Panc1 (cell line): ENCODE data around the gene CD79A. TPM values are rescaled to one million over a fixed set of nuclear protein-coding genes. Genes with fewer than 3 reads are reported as not detected.

Experiments
- ATAC-seq: fragments of 200-7000 bp; cut with Tn5 transposase; 2 replicates; pipeline ENCODE4 v1.9.1; 2020; ENCODE audit warnings: mild to moderate bottlenecking, moderate library complexity
- BruUV-seq: library from RNA; stranded (reverse); fragments of 400-500 nt; replicated peaks from 2 replicates; lab custom pipeline; 2021; lab: Mats Ljungman, UMichigan
- CTCF ChIA-PET: fragments of 300-600 bp; sonication (Branson Sonifier 250); formaldehyde crosslinking; loops from one replicate; lab custom pipeline; 2022; ENCODE audit warnings: antibody characterized with exemption; lab: Charles Lee
- POLR2A ChIA-PET: fragments of 300-600 bp; sonication (Branson Sonifier 250); formaldehyde crosslinking; loops from one replicate; lab custom pipeline; 2022; ENCODE audit warnings: antibody characterized with exemption; lab: Charles Lee
- DNase-seq: peaks from one replicate; pipeline ENCODE4 v3.0.0-alpha.2; 2010; ENCODE audit warnings: low read depth, low spot score
- H3K27ac ChIP-seq: 2 replicates; pipeline ENCODE4 v1.5.1; 2011; ENCODE audit warnings: mild to moderate bottlenecking, low read length, inconsistent platforms
- H3K27me3 ChIP-seq: fragments of 200-500 bp; sonication (Bioruptor generic); 2 replicates; pipeline ENCODE4 v1.6.0; 2014; ENCODE audit warnings: low read length, inconsistent platforms; ENCODE audit not compliant: control insufficient read depth, insufficient read depth
- H3K36me3 ChIP-seq: fragments of 200-500 bp; sonication (Bioruptor generic); 2 replicates; pipeline ENCODE4 v1.5.1; 2014; ENCODE audit warnings: inconsistent platforms, mild to moderate bottlenecking, low read length, moderate library complexity; ENCODE audit not compliant: control insufficient read depth, insufficient read depth
- H3K4me1 ChIP-seq: 2 replicates; pipeline ENCODE4 v1.5.1; 2011; ENCODE audit warnings: inconsistent platforms, mild to moderate bottlenecking, low read length, moderate library complexity; ENCODE audit not compliant: control insufficient read depth, insufficient read depth
- H3K4me3 ChIP-seq, 2 experiments: 2 replicates each; pipeline ENCODE4 v1.5.1; 2011 to 2012; ENCODE audit warnings: low read depth in 2 of 2, low read length in 2 of 2, mild to moderate bottlenecking in 2 of 2, inconsistent platforms in 1 of 2, moderate library complexity in 1 of 2
- H3K9me3 ChIP-seq: fragments of 200-500 bp; sonication (Bioruptor generic); 2 replicates; pipeline ENCODE4 v1.5.1; 2014; ENCODE audit warnings: low read depth, mild to moderate bottlenecking, inconsistent platforms, low read length, moderate library complexity; ENCODE audit not compliant: control insufficient read depth, insufficient read depth
- POLR2AphosphoS5 ChIP-seq: IDR thresholded peaks from 2 replicates; pipeline ENCODE4 v1.6.1; 2012; ENCODE audit warnings: mild to moderate bottlenecking, low read depth, low read length, moderate library complexity
- REST ChIP-seq, 2 experiments: IDR thresholded peaks; 2 replicates each; pipeline ENCODE4 v1.6.1; 2011 to 2012; ENCODE audit warnings: low read depth in 2 of 2, control low read depth in 1 of 2, low read length in 1 of 2, mild to moderate bottlenecking in 1 of 2, moderate library complexity in 1 of 2; ENCODE audit not compliant: insufficient read depth in 1 of 2
- SIN3A ChIP-seq: IDR thresholded peaks from 2 replicates; pipeline ENCODE4 v1.6.1; 2012; ENCODE audit warnings: low read depth, mild to moderate bottlenecking, low read length, moderate library complexity, borderline replicate concordance; ENCODE audit not compliant: insufficient read depth
- TCF7L2 ChIP-seq: IDR thresholded peaks from 2 replicates; pipeline ENCODE4 v1.6.1; 2011; ENCODE audit warnings: mild to moderate bottlenecking, low read depth, low read length, inconsistent platforms
- in situ Hi-C: cut with HindIII; loops from 2 replicates; pipeline ENCODE4 v1.10.0; 2016; ENCODE audit warnings: low sequenced_read_pairs, low pct_unique_long_range_greater_than_20kb
- intact Hi-C: fragments of 100-400 bp; cut with micrococcal nuclease; formaldehyde crosslinking; loops from one replicate; pipeline ENCODE4 v1.10.0; 2022; ENCODE audit not compliant: unreplicated experiment
- total RNA-seq: library from RNA; stranded (reverse); gene quantifications from one replicate; pipeline ENCODE4 v1.2.1, GENCODE V29; 2021; ENCODE audit not compliant: unreplicated experiment
- TF ChIP-seq, protein P1 (sequence below): fragments of 450-650 bp; IDR thresholded peaks from 2 replicates; pipeline ENCODE4 v1.5.1; 2017; ENCODE audit warnings: mild to moderate bottlenecking

Gene CD79A
- total RNA-seq, 1 experiment from 2014 or later, result 0.59 TPM

DNA sequence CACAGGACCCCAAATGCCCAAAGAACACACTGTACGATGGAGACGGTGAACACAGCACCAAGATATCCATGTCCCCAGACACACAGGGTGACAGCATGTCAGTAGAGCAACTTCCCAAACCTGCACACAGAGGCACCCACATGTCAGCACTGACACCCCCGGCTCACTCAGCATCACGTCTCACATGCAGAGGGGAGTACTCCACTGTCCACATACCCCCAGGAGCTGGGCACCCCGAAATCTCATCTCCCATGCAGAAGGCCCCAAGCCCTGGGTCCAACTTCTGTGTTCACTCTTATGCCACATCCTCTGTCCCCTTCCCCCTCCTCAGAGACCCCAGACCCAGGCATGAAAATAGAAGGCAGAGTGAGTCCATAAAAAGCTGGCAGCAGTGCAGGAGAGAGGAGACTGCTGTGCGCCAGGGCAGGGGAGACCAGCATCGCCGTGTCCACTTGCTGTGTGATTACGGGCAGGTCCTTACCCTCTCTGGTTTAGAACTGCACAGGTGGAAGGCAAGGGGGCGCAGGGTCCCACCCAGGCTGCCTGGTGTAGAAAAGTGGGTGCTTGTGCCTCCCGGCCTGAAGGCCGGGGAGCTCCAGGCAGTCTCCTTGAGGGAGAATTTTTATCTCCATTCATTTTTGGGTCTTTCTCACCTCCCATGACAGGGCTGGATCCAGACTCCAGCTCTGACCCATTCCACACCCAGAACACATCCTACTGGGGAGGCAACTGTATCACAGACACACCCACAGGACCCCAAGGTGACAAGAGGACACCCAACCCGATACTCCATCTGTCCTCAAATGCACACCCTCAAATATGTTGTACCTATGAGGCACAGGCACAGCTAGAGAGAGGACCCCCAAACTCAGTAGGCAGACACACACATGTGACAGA, 34.2 kb downstream of the CD79A start:
- Histone ChIP-seq H3K27me3 (no peaks in the 10 kb centered on the region; the same call in 1 of the 2 replicates), H3K9me3 (no peaks in the 10 kb centered on the region), H3K4me1 (no peaks in the 10 kb centered on the region), H3K27ac (no peak overlapping the region), H3K36me3 (no peaks in the 10 kb centered on the region), H3K4me3 (no peak overlapping the region)
- ChIA-PET CTCF (no interaction called here), POLR2A (no interaction called here)
- ATAC-seq (no peak), DNase-seq (no peak)
- in situ Hi-C loops (no loop called here), intact Hi-C loops (no loop called here)
- TF ChIP-seq TCF7L2 (no peak), SIN3A (no peak), POLR2AphosphoS5 (no peak), REST (IDR thresholded peaks at IDR 0.05; ENCODE audit: insufficient read depth in 1 of 2, low read depth in 2 of 2, low read length in 1 of 2) (no peak)
- TF ChIP-seq, protein P1, sequence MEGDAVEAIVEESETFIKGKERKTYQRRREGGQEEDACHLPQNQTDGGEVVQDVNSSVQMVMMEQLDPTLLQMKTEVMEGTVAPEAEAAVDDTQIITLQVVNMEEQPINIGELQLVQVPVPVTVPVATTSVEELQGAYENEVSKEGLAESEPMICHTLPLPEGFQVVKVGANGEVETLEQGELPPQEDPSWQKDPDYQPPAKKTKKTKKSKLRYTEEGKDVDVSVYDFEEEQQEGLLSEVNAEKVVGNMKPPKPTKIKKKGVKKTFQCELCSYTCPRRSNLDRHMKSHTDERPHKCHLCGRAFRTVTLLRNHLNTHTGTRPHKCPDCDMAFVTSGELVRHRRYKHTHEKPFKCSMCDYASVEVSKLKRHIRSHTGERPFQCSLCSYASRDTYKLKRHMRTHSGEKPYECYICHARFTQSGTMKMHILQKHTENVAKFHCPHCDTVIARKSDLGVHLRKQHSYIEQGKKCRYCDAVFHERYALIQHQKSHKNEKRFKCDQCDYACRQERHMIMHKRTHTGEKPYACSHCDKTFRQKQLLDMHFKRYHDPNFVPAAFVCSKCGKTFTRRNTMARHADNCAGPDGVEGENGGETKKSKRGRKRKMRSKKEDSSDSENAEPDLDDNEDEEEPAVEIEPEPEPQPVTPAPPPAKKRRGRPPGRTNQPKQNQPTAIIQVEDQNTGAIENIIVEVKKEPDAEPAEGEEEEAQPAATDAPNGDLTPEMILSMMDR, result no peak
- no TSS peak for BruUV-seq

GRCh38 chr19:41911889-41912731, 35.0 kb downstream of the CD79A start:
- no peaks in the 10 kb centered on the region; the same call in 1 of the 2 replicates for H3K27me3 ChIP-seq

More at GRCh38 chr19:41911889-41912731, 35.0 kb downstream of the CD79A start:
- no peak overlapping the region for H3K4me3 ChIP-seq
- no TSS peak for BruUV-seq
- H3K9me3 ChIP-seq, result no peaks in the 10 kb centered on the region
- H3K27ac ChIP-seq, result no peak overlapping the region
- ChIA-PET CTCF (no interaction called here), POLR2A (no interaction called here)
- no peak for TF ChIP-seq POLR2AphosphoS5
- no peaks in the 10 kb centered on the region for H3K36me3 ChIP-seq
- intact Hi-C loops (no loop called here), in situ Hi-C loops (no loop called here)
- ATAC-seq (no peak), DNase-seq (no peak)
- no peaks in the 10 kb centered on the region for H3K4me1 ChIP-seq
